ENCODE data around the gene PRR35. TPM values are rescaled to one million over a fixed set of nuclear protein-coding genes. Genes with fewer than 3 reads are reported as not detected.

Gene PRR35
- total and polyA plus RNA-seq, 2 donors (not counting 3 experiments of a cell fraction or from before 2014, with no cell fraction given) = not detected

DNA sequence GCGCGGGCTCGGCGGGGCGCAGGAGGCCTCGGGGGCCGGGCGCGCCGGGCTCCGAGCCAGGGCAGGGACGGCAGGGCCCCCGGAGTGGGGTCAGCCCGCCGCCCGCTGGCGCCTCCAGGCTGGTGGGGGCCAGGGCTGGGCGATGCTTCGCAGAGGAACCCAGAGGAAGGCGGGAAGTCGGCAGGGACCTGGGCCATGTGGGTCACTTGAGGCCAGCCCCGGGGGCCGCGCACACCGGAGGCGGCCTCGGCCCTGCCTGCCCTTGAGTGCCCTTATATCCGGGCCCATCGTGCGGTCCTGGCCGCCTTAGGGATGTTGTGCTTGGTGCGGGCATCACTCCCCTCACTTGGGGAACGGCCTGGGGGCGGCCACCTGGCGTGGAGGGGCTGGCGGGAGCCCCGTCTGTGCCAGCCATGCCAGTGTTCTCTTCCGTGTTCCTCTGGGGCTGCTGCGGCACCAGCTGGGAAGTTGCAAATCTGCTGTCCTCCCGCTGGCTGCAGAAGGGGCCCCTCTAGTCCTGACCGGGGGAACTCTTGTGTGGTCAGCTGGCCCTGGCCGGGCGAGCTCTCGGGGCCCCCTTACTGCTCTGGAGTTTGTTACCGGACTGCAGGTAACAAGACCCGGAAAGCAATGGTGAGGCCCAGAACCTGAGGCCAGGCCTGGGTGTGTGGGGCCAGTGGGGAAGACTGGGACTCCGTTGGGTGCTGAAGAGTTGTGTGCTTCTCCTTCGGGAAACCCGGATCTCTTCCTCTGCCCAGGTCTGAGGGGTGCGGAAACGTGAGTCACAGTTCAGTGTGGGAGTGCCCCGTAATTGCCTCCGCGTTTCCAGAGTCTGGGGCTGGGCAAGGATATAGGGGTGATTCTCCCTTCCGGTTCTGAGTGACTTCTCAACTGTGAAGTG is 31.8 kb upstream of the PRR35 start:
- Histone ChIP-seq H4K20me1 (replicated peaks; ENCODE audit: control insufficient read depth, extremely low read depth, insufficient read depth, low read length) (no peaks in the 10 kb centered on the region), H3K27ac (ENCODE audit: insufficient read depth, low read depth, low read length) (peak overlapping the region; percentile 51), H3K4me2 (ENCODE audit: insufficient read depth, low read length) (peak overlapping the region; percentile 87), H3K36me3 (ENCODE audit: control insufficient read depth in 2 of 2, extremely low read depth in 1 of 2, insufficient read depth in 2 of 2, low read length in 2 of 2) (peaks cover 0 to 2% of the 10 kb centered on the region in 2 experiments), H3K9ac (replicated peaks; ENCODE audit: extremely low read depth, insufficient read depth, low read length) (peak overlapping the region; percentile 50), H2AFZ (ENCODE audit: low read depth, low read length) (no peak overlapping the region), H3K79me2 (ENCODE audit: control insufficient read depth, insufficient read depth, low read length) (peaks cover 61% of the 10 kb centered on the region), H3K9me1 (replicated peaks; ENCODE audit: control insufficient read depth, extremely low read depth, insufficient read depth, low read length) (no peaks in the 10 kb centered on the region), H3K9me3 (replicated peaks; ENCODE audit: control insufficient read depth, insufficient read depth, low read length) (no peaks in the 10 kb centered on the region), H3K4me3 (replicated peaks in 1 of 3; ENCODE audit: insufficient read depth in 1 of 3, low read depth in 1 of 3, low read length in 3 of 3) (peak overlapping the region; percentile 42 to 81 (median 78)), H3K4me1 (ENCODE audit: control insufficient read depth, extremely low read depth, insufficient read depth, low read length) (peaks cover 35% of the 10 kb centered on the region), H3K27me3 (ENCODE audit: control insufficient read depth in 2 of 2, insufficient read depth in 2 of 2, low read length in 2 of 2) (no peaks in the 10 kb centered on the region)
- intact Hi-C loops (cut with micrococcal nuclease) = loop anchor here (5.0 kb wide), 1 partner anchor 39 kb away; the partner anchor contains the start of genes NHLRC4 and PIGQ
- POLR2A ChIA-PET = no interaction called here
- BruUV-seq (replicated peaks) = TSS peak; percentile 13
- peak; percentile 68 for TF ChIP-seq POLR2AphosphoS5 (IDR thresholded peaks at IDR 0.05; ENCODE audit: insufficient read depth, low read depth, low read length)
- TF ChIP-seq GATA2 (IDR thresholded peaks at IDR 0.05; ENCODE audit: insufficient read depth, insufficient read length, low read depth, low read length) = no peak
- TF ChIP-seq FOS (IDR thresholded peaks at IDR 0.05; ENCODE audit: borderline replicate concordance, insufficient read depth, low read length) = peak; percentile 73
- peak; percentile 20 for TF ChIP-seq POLR2A (IDR thresholded peaks at IDR 0.05; ENCODE audit: low read depth, low read length)
- FAIRE-seq (no peak), DNase-seq (ENCODE audit: low read depth, low spot score) (peak; percentile 54)
- CTCF ChIA-PET = interaction anchor here (1.0 kb wide), 1 partner anchor 40 kb away, joined by 3 read pairs; no protein-coding TSS in a partner anchor
- dilution Hi-C loops (cut with MboI; ENCODE audit: extremely low pct_ligation_motif_present, low sequenced_read_pairs) = no loop called here

DNA sequence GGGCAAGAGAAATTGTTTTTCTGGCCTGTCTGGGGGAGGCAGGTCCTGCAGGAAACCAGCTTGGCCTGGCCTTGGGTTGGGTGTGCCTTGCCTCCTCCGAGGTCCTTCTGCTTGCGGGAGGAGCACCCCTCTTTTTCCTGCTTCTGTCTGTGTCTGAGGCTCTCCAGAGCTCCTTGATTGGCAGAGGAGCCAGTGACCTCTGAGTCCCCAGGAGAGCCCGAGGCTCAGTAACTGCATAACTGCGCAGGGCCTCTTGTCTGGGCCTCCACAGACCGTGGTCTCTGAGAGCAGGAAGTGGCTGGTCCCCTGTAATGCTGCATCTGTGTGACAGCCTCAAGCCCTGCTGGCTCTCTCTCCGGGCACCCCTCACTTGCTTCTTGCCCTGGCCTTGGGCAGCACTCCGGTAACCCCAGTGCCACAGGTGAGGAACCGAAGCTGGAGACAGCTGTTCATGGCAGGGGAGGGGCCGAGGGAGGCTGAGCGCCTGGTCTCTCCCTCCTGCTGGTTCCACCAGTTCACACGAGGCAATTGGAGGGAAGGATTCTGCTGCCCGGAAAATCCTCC is 31.1 kb upstream of the PRR35 start:
- Histone ChIP-seq H4K20me1 (replicated peaks; ENCODE audit: control insufficient read depth, extremely low read depth, insufficient read depth, low read length) (no peaks in the 10 kb centered on the region), H3K79me2 (ENCODE audit: control insufficient read depth, insufficient read depth, low read length) (peaks cover 69% of the 10 kb centered on the region), H3K4me3 (replicated peaks in 1 of 3; ENCODE audit: insufficient read depth in 1 of 3, low read depth in 1 of 3, low read length in 3 of 3) (peak overlapping the region; percentile 42 to 81 (median 78)), H3K4me1 (ENCODE audit: control insufficient read depth, extremely low read depth, insufficient read depth, low read length) (peaks cover 35% of the 10 kb centered on the region), H2AFZ (ENCODE audit: low read depth, low read length) (no peak overlapping the region), H3K9me1 (replicated peaks; ENCODE audit: control insufficient read depth, extremely low read depth, insufficient read depth, low read length) (no peaks in the 10 kb centered on the region), H3K36me3 (ENCODE audit: control insufficient read depth in 2 of 2, extremely low read depth in 1 of 2, insufficient read depth in 2 of 2, low read length in 2 of 2) (peaks cover 0 to 2% of the 10 kb centered on the region in 2 experiments), H3K9me3 (replicated peaks; ENCODE audit: control insufficient read depth, insufficient read depth, low read length) (no peaks in the 10 kb centered on the region), H3K4me2 (ENCODE audit: insufficient read depth, low read length) (peak overlapping the region; percentile 87), H3K27me3 (ENCODE audit: control insufficient read depth in 2 of 2, insufficient read depth in 2 of 2, low read length in 2 of 2) (no peaks in the 10 kb centered on the region), H3K27ac (ENCODE audit: insufficient read depth, low read depth, low read length) (peak overlapping the region; percentile 51), H3K9ac (replicated peaks; ENCODE audit: extremely low read depth, insufficient read depth, low read length) (peak overlapping the region; percentile 50)
- no peak for DNase-seq (ENCODE audit: low read depth, low spot score)
- intact Hi-C loops (cut with micrococcal nuclease) = loop anchor here (5.0 kb wide), 1 partner anchor 38 kb away; the partner anchor contains the start of genes NHLRC4 and PIGQ
- CTCF ChIA-PET = no interaction called here
- no TSS peak for BruUV-seq (replicated peaks)
- peak; percentile 7 for TF ChIP-seq POLR2AphosphoS5 (IDR thresholded peaks at IDR 0.05; ENCODE audit: insufficient read depth, low read depth, low read length)
- TF ChIP-seq FOS (IDR thresholded peaks at IDR 0.05; ENCODE audit: borderline replicate concordance, insufficient read depth, low read length) = no peak
- TF ChIP-seq POLR2A (IDR thresholded peaks at IDR 0.05; ENCODE audit: low read depth, low read length) = peak; percentile 6
- POLR2A ChIA-PET = no interaction called here
- dilution Hi-C loops (cut with MboI; ENCODE audit: extremely low pct_ligation_motif_present, low sequenced_read_pairs) = no loop called here
- FAIRE-seq = peak; percentile 82

Measured in endothelial cell of umbilical vein (primary cell).